KOPT-K1 (cell line): ENCODE data around the gene SLC44A3.
"Not testable (repeated sequence)": the region's sequence is repeated elsewhere in the genome, so short reads cannot be mapped to it uniquely, and the experiment has no call there.

Experiments used
- H3K27ac ChIP-seq: fragments of 200-600 bp; sonication (generic); 2 replicates; pipeline ENCODE4 v1.5.1; 2016; ENCODE audit warnings: antibody characterized with exemption, mild to moderate bottlenecking, low read depth, low read length; ENCODE audit not compliant: poor library complexity, severe bottlenecking
- H3K36me3 ChIP-seq: fragments of 200-600 bp; sonication (generic); 2 replicates; pipeline ENCODE4 v1.5.1; 2017; ENCODE audit warnings: antibody characterized with exemption, mild to moderate bottlenecking, low read length, moderate library complexity; ENCODE audit not compliant: insufficient read depth
- H3K9me3 ChIP-seq: fragments of 200-600 bp; sonication (generic); 2 replicates; pipeline ENCODE4 v1.5.1; 2017; ENCODE audit warnings: antibody characterized with exemption, low read length, mild to moderate bottlenecking; ENCODE audit not compliant: insufficient read depth, poor library complexity, severe bottlenecking

The SLC44A3 gene

GRCh38 chr1:94929351-94930217, 109.4 kb downstream of the SLC44A3 start:
- H3K27ac ChIP-seq: no peak overlapping the region
- no peaks in the 10 kb centered on the region for H3K9me3 ChIP-seq
- H3K36me3 ChIP-seq: no peaks in the 10 kb centered on the region

- H3K9me3 ChIP-seq: no peaks in the 10 kb centered on the region
- no peak overlapping the region for H3K27ac ChIP-seq
- no peaks in the 10 kb centered on the region for H3K36me3 ChIP-seq
These were observed 111.2 kb downstream of the SLC44A3 start for GRCh38 chr1:94931254-94931841.

- Histone ChIP-seq H3K36me3 (no peaks in the 10 kb centered on the region), H3K9me3 (no peaks in the 10 kb centered on the region), H3K27ac (no peak overlapping the region)
These were observed 114.4 kb downstream of the SLC44A3 start for GRCh38 chr1:94934551-94934950.

GRCh38 chr1:94935034-94935433, 114.9 kb downstream of the SLC44A3 start:
- no peaks in the 10 kb centered on the region for H3K36me3 ChIP-seq
- H3K9me3 ChIP-seq: no peaks in the 10 kb centered on the region
- no peak overlapping the region for H3K27ac ChIP-seq

- Histone ChIP-seq H3K36me3 (no peaks in the 10 kb centered on the region), H3K9me3 (no peaks in the 10 kb centered on the region), H3K27ac (no peak overlapping the region)
These were observed 115.3 kb downstream of the SLC44A3 start for GRCh38 chr1:94935476-94935875.

GRCh38 chr1:94936861-94937620, 116.9 kb downstream of the SLC44A3 start:
- no peaks in the 10 kb centered on the region for H3K36me3 ChIP-seq
- no peaks in the 10 kb centered on the region for H3K9me3 ChIP-seq
- no peak overlapping the region for H3K27ac ChIP-seq

GRCh38 chr1:94937820-94938219, 117.7 kb downstream of the SLC44A3 start:
- H3K9me3 ChIP-seq: no peaks in the 10 kb centered on the region
- H3K36me3 ChIP-seq: no peaks in the 10 kb centered on the region
- no peak overlapping the region for H3K27ac ChIP-seq

GRCh38 chr1:94940738-94941137, 120.6 kb downstream of the SLC44A3 start:
- no peaks in the 10 kb centered on the region for H3K36me3 ChIP-seq
- no peaks in the 10 kb centered on the region for H3K9me3 ChIP-seq
- no peak overlapping the region for H3K27ac ChIP-seq

GRCh38 chr1:94941480-94941879, 121.3 kb downstream of the SLC44A3 start:
- H3K36me3 ChIP-seq, H3K9me3 ChIP-seq, H3K27ac ChIP-seq: not testable (repeated sequence)

GRCh38 chr1:94942171-94943128, 122.3 kb downstream of the SLC44A3 start:
- Histone ChIP-seq H3K36me3 (no peaks in the 10 kb centered on the region), H3K27ac (no peak overlapping the region), H3K9me3 (no peaks in the 10 kb centered on the region)
